ENCODE results near the gene RAD51B.

Gene RAD51B

GRCh38 chr14:68407825-68408224 is 588.2 kb downstream of the RAD51B start:
- H3K4me3 ChIP-seq (ENCODE audit: low read depth, low read length), result no peak overlapping the region
- in situ Hi-C loops (cut with HindIII; ENCODE audit: low sequenced_read_pairs), result no loop called here
- DNase-seq (ENCODE audit: low read depth, low spot score), result no peak
- TF ChIP-seq CTCF (IDR thresholded peaks at IDR 0.05; ENCODE audit: low read depth, low read length), result no peak

- peak; percentile 23 for TF ChIP-seq CTCF (IDR thresholded peaks at IDR 0.05; ENCODE audit: low read depth, low read length)
- H3K4me3 ChIP-seq (ENCODE audit: low read depth, low read length), result no peak overlapping the region
- no peak for DNase-seq (ENCODE audit: low read depth, low spot score)
- in situ Hi-C loops (cut with HindIII; ENCODE audit: low sequenced_read_pairs), result no loop called here
Measured at GRCh38 chr14:68408680-68409079, 589.1 kb downstream of the RAD51B start.

- in situ Hi-C loops (cut with HindIII; ENCODE audit: low sequenced_read_pairs), result no loop called here
- no peak for TF ChIP-seq CTCF (IDR thresholded peaks at IDR 0.05; ENCODE audit: low read depth, low read length)
- no peak for DNase-seq (ENCODE audit: low read depth, low spot score)
- H3K4me3 ChIP-seq (ENCODE audit: low read depth, low read length), result no peak overlapping the region
Measured at GRCh38 chr14:68409387-68409786, 589.8 kb downstream of the RAD51B start.

- DNase-seq (ENCODE audit: low read depth, low spot score), result no peak
- in situ Hi-C loops (cut with HindIII; ENCODE audit: low sequenced_read_pairs), result no loop called here
- no peak overlapping the region for H3K4me3 ChIP-seq (ENCODE audit: low read depth, low read length)
- no peak for TF ChIP-seq CTCF (IDR thresholded peaks at IDR 0.05; ENCODE audit: low read depth, low read length)
Measured at GRCh38 chr14:68412505-68413465, 593.2 kb downstream of the RAD51B start.

- H3K4me3 ChIP-seq (ENCODE audit: low read depth, low read length), result no peak overlapping the region
- in situ Hi-C loops (cut with HindIII; ENCODE audit: low sequenced_read_pairs), result no loop called here
- no peak for TF ChIP-seq CTCF (IDR thresholded peaks at IDR 0.05; ENCODE audit: low read depth, low read length)
- no peak for DNase-seq (ENCODE audit: low read depth, low spot score)
Measured at GRCh38 chr14:68413509-68413908, 593.9 kb downstream of the RAD51B start.

- in situ Hi-C loops (cut with HindIII; ENCODE audit: low sequenced_read_pairs), result no loop called here
- no peak overlapping the region for H3K4me3 ChIP-seq (ENCODE audit: low read depth, low read length)
- TF ChIP-seq CTCF (IDR thresholded peaks at IDR 0.05; ENCODE audit: low read depth, low read length), result no peak
- DNase-seq (ENCODE audit: low read depth, low spot score), result no peak
Measured at GRCh38 chr14:68414121-68414520, 594.5 kb downstream of the RAD51B start.
